GM12878 (cell line): Measurements from ENCODE around the gene TPH2. TPM values are rescaled to one million over a fixed set of nuclear protein-coding genes. Genes with fewer than 3 reads are reported as not detected.

Source experiments
- ATAC-seq: fragments of 200-7000 bp; cut with Tn5 transposase; 3 replicates; pipeline ENCODE4 v1.9.1; 2020; ENCODE audit warnings: mild to moderate bottlenecking, moderate library complexity
- BruUV-seq: library from RNA; stranded (reverse); fragments of 400-500 nt; replicated peaks from 2 replicates; lab custom pipeline; 2021; lab: Mats Ljungman, UMichigan
- CTCF ChIA-PET: fragments of 300-600 bp; sonication (Branson Sonifier 250); formaldehyde crosslinking; extraction: SDS; loops from one replicate; lab custom pipeline; 2021; ENCODE audit warnings: inconsistent platforms; lab: Yijun Ruan, JAX
- POLR2A ChIA-PET: fragments of 350-600 bp; formaldehyde crosslinking; extraction: SDS; loops from one replicate; lab custom pipeline; 2021; ENCODE audit warnings: inconsistent platforms; lab: Charles Lee
- RAD21 ChIA-PET: fragments of 300-600 bp; sonication (Branson Sonifier 250); formaldehyde crosslinking; loops from one replicate; lab custom pipeline; 2023; ENCODE audit warnings: antibody characterized with exemption; ENCODE audit not compliant: unreplicated experiment; lab: Charles Lee
- SMC1A ChIA-PET: fragments of 300-600 bp; sonication (Branson Sonifier 250); formaldehyde crosslinking; loops from one replicate; lab custom pipeline; 2023; ENCODE audit not compliant: unreplicated experiment, uncharacterized antibody; lab: Charles Lee
- DNase-seq: peaks from one replicate; pipeline ENCODE4 v3.0.0-alpha.2; 2011; ENCODE audit warnings: low read depth, low spot score
- FAIRE-seq: peaks from 3 replicates; lab custom pipeline; 2011; peaks lifted over from hg19 to GRCh38; lab: Jason Lieb, UNC
- H2AFZ ChIP-seq: 2 replicates; pipeline ENCODE4 v1.6.0; 2011; ENCODE audit warnings: low read depth, low read length, control low read depth; ENCODE audit not compliant: control insufficient read depth
- H3K27ac ChIP-seq: 2 replicates; pipeline ENCODE4 v1.5.1; 2011; ENCODE audit warnings: control low read depth; ENCODE audit not compliant: control insufficient read depth, insufficient read depth
- H3K27me3 ChIP-seq, 2 experiments: replicated peaks in 1 of 2; 2 replicates each; pipeline versions ENCODE4 v1.6.0 to v1.6.1; 2011; ENCODE audit warnings: low read length in 1 of 2; ENCODE audit not compliant: control insufficient read depth in 2 of 2, insufficient read depth in 2 of 2
- H3K36me3 ChIP-seq, 2 experiments: 2 replicates each; pipeline ENCODE4 v1.5.1; 2011; ENCODE audit warnings: low read length in 1 of 2; ENCODE audit not compliant: control insufficient read depth in 2 of 2, insufficient read depth in 2 of 2
- H3K4me1 ChIP-seq: 2 replicates; pipeline ENCODE4 v1.6.1; 2011; ENCODE audit warnings: mild to moderate bottlenecking, low read length, moderate library complexity, mixed read lengths; ENCODE audit not compliant: control insufficient read depth, insufficient read depth
- H3K4me2 ChIP-seq: 2 replicates; pipeline ENCODE4 v1.6.0; 2011; ENCODE audit warnings: control low read depth; ENCODE audit not compliant: control insufficient read depth, insufficient read depth
- H3K4me3 ChIP-seq: fragments of 200-600 bp; sonication (generic); 2 replicates; pipeline ENCODE4 v1.5.1; 2016
- H3K79me2 ChIP-seq: 2 replicates; pipeline ENCODE4 v1.6.0; 2011; ENCODE audit warnings: low read length; ENCODE audit not compliant: control insufficient read depth, insufficient read depth
- H3K9ac ChIP-seq: 2 replicates; pipeline ENCODE4 v1.8.0; 2011; ENCODE audit warnings: low read length, control low read depth, mixed read lengths; ENCODE audit not compliant: control insufficient read depth, insufficient read depth
- H3K9me3 ChIP-seq: replicated peaks from 3 replicates; pipeline ENCODE4 v1.5.1; 2011; ENCODE audit warnings: mild to moderate bottlenecking, low read length; ENCODE audit not compliant: control insufficient read depth, insufficient read depth
- H4K20me1 ChIP-seq: 2 replicates; pipeline ENCODE4 v1.6.0; 2011; ENCODE audit not compliant: control insufficient read depth, insufficient read depth
- ATF7 ChIP-seq: fragments of 450-650 bp; IDR thresholded peaks from 2 replicates; pipeline ENCODE4 v1.6.1; 2016; ENCODE audit warnings: low read depth, mild to moderate bottlenecking
- BACH1 ChIP-seq: fragments of 450-650 bp; IDR thresholded peaks from 2 replicates; pipeline ENCODE4 v1.6.1; 2017; ENCODE audit warnings: mild to moderate bottlenecking, borderline replicate concordance
- CHD2 ChIP-seq: IDR thresholded peaks from 2 replicates; pipeline ENCODE4 v1.6.1; 2011; ENCODE audit warnings: low read depth, low read length, improper control_type of control experiment, borderline replicate concordance
- EED ChIP-seq: sonication (generic); IDR thresholded peaks from 2 replicates; pipeline ENCODE4 v1.6.1; 2016; ENCODE audit warnings: antibody characterized with exemption, low read depth
- EGR1 ChIP-seq, 2 experiments: IDR thresholded peaks; 1 replicate in 1 of 2; 2 replicates in 1 of 2; pipeline ENCODE4 v1.6.1; 2011 to 2012; ENCODE audit warnings: low read depth in 2 of 2, low read length in 2 of 2, borderline replicate concordance in 1 of 2, mild to moderate bottlenecking in 1 of 2, moderate library complexity in 1 of 2
- IKZF1 ChIP-seq: fragments of 450-650 bp; conservative IDR thresholded peaks from 2 replicates; pipeline ENCODE4 v1.6.1; 2017; ENCODE audit warnings: antibody characterized with exemption, mild to moderate bottlenecking
- KLF5 ChIP-seq: fragments of 450-650 bp; IDR thresholded peaks from 2 replicates; pipeline ENCODE4 v1.6.1; 2014; ENCODE audit warnings: mild to moderate bottlenecking; ENCODE audit not compliant: partially characterized antibody
- LARP7 ChIP-seq: fragments of 450-650 bp; IDR thresholded peaks from 2 replicates; pipeline ENCODE4 v1.6.1; 2017; ENCODE audit warnings: mild to moderate bottlenecking
- NFIC ChIP-seq: IDR thresholded peaks from 2 replicates; pipeline ENCODE4 v1.6.1; 2012; ENCODE audit warnings: low read depth, mild to moderate bottlenecking, inconsistent platforms, low read length, moderate library complexity
- RELA ChIP-seq: fragments of 450-650 bp; IDR thresholded peaks from 2 replicates; pipeline ENCODE4 v1.8.0; 2014; ENCODE audit warnings: borderline replicate concordance; ENCODE audit not compliant: partially characterized antibody
- RFX5 ChIP-seq: IDR thresholded peaks from 2 replicates; pipeline ENCODE4 v1.6.1; 2011; ENCODE audit warnings: low read depth, low read length, improper control_type of control experiment
- SMAD1 ChIP-seq: fragments of 450-650 bp; IDR thresholded peaks from 2 replicates; pipeline ENCODE4 v1.6.1; 2018; ENCODE audit warnings: mild to moderate bottlenecking, low read depth; ENCODE audit not compliant: partially characterized antibody
- WRNIP1 ChIP-seq: IDR thresholded peaks from 2 replicates; pipeline ENCODE4 v1.6.1; 2011; ENCODE audit warnings: low read depth, low read length, improper control_type of control experiment, borderline replicate concordance
- WGBS: methylation state at CpG from one replicate; pipeline ENCODE4 v1.1.6; 2016; ENCODE audit warnings: low lambda C conversion rate; ENCODE audit not compliant: insufficient replicate concordance, insufficient coverage; ENCODE audit errors: missing lambda C conversion rate; 5-methylcytosine and 5-hydroxymethylcytosine counted together
- in situ Hi-C: fragments of 300-500 bp; cut with MboI; formaldehyde crosslinking; loops from 9 replicates; pipeline ENCODE4 v1.14.3; 2018; ENCODE audit warnings: mixed read lengths
- intact Hi-C: fragments of 100-400 bp; cut with micrococcal nuclease; formaldehyde crosslinking; loops from one replicate; pipeline ENCODE4 v1.14.2; 2022; ENCODE audit not compliant: unreplicated experiment
- polyA plus RNA-seq, 11 experiments: library from polyadenylated mRNA; depleted of rRNA in 4 of 11; unstranded in 6 of 11; stranded (reverse) in 5 of 11; fragments of >200 nt; fragmentation: Nextera tagmentation in 4 of 11; fragmentation: Illumina TruSeq in 1 of 11; extraction: Ambion mirVana in 4 of 11; extraction: Trizol in 1 of 11; gene quantifications; 1 replicate in 1 of 11; 2 replicates in 10 of 11; pipeline versions ENCODE4 v1.2.1 to v1.2.3, GENCODE V29; 2011 to 2016; ENCODE audit warnings: inconsistent platforms in 2 of 11, missing spikeins in 2 of 11, low read depth in 1 of 11
- total RNA-seq, 4 experiments: library from RNA; depleted of rRNA in 3 of 4; stranded (reverse); fragments of >200 nt in 3 of 4; fragmentation: Illumina TruSeq in 1 of 4; extraction: Trizol in 1 of 4; gene quantifications; 2 replicates each; pipeline versions ENCODE4 v1.2.1 to v1.2.3, GENCODE V29; 2013 to 2021
- TF ChIP-seq, protein P1 (sequence below): IDR thresholded peaks from 2 replicates; pipeline ENCODE4 v1.6.1; 2012; ENCODE audit warnings: improper control_type of control experiment, low read depth, low read length; ENCODE audit not compliant: insufficient replicate concordance
- TF ChIP-seq, protein P2 (sequence below): IDR thresholded peaks from 2 replicates; pipeline ENCODE4 v1.6.1; 2011; ENCODE audit warnings: low read depth, low read length, improper control_type of control experiment, borderline replicate concordance
- TF ChIP-seq, protein P3 (sequence below): fragments of 450-650 bp; IDR thresholded peaks from 2 replicates; pipeline ENCODE4 v1.6.1; 2016; ENCODE audit warnings: mild to moderate bottlenecking
- TF ChIP-seq, protein P4 (sequence below): IDR thresholded peaks from 2 replicates; pipeline ENCODE4 v1.6.1; 2011; ENCODE audit warnings: low read depth, mild to moderate bottlenecking, low read length, moderate library complexity, borderline replicate concordance; ENCODE audit errors: extremely low read depth

TPH2 gene
- total and polyA plus RNA-seq, 10 of the 15 experiments (the other 5 are each of a cell fraction or from before 2014, with no cell fraction given): not detected

DNA sequence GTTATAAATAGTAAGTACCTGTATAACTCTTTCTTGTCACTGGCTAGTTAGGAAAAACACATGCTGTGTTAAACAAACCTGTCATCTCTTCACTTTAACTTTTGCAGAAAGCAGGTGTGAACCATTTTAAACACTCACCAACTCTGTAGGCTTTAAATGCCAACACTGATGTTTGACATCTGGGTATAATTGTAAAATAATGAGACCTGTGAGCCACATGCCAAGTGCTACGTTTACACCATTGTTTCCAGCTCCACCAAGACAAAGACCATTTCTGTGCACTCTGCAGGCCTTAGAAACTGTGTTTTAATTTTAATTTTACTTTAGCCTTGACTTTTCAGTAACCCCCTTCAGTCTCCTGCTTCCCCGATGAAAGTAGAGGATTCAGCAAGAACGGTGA, 11.0 kb downstream of the TPH2 start:
- Histone ChIP-seq H2AFZ (no peak overlapping the region), H3K4me1 (no peaks in the 10 kb centered on the region), H3K9ac (no peak overlapping the region), H3K9me3 (no peaks in the 10 kb centered on the region), H3K79me2 (no peaks in the 10 kb centered on the region), H3K36me3 (no peaks in the 10 kb centered on the region), H3K27ac (no peak overlapping the region), H4K20me1 (no peaks in the 10 kb centered on the region), H3K4me3 (no peak overlapping the region), H3K4me2 (no peak overlapping the region), H3K27me3 (no peaks in the 10 kb centered on the region)
- intact Hi-C loops: no loop called here
- WGBS: 67% methylated on average over 3 of the region's 3 CpGs
- ATAC-seq (no peak), DNase-seq (no peak), FAIRE-seq (no peak)
- in situ Hi-C loops: no loop called here
- RAD21 ChIA-PET: no interaction called here
- SMC1A ChIA-PET: no interaction called here
- CTCF ChIA-PET: no interaction called here
- POLR2A ChIA-PET: no interaction called here
- no TSS peak for BruUV-seq
- TF ChIP-seq IKZF1 (no peak), KLF5 (no peak), SMAD1 (no peak), LARP7 (no peak), CHD2 (no peak), RELA (no peak), RFX5 (no peak), EGR1 (IDR thresholded peaks at IDR 0.05; ENCODE audit: borderline replicate concordance in 1 of 2, low read depth in 2 of 2, low read length in 2 of 2) (no peak), ATF7 (no peak), WRNIP1 (no peak), NFIC (no peak), EED (no peak), BACH1 (no peak)
- TF ChIP-seq, protein P1, sequence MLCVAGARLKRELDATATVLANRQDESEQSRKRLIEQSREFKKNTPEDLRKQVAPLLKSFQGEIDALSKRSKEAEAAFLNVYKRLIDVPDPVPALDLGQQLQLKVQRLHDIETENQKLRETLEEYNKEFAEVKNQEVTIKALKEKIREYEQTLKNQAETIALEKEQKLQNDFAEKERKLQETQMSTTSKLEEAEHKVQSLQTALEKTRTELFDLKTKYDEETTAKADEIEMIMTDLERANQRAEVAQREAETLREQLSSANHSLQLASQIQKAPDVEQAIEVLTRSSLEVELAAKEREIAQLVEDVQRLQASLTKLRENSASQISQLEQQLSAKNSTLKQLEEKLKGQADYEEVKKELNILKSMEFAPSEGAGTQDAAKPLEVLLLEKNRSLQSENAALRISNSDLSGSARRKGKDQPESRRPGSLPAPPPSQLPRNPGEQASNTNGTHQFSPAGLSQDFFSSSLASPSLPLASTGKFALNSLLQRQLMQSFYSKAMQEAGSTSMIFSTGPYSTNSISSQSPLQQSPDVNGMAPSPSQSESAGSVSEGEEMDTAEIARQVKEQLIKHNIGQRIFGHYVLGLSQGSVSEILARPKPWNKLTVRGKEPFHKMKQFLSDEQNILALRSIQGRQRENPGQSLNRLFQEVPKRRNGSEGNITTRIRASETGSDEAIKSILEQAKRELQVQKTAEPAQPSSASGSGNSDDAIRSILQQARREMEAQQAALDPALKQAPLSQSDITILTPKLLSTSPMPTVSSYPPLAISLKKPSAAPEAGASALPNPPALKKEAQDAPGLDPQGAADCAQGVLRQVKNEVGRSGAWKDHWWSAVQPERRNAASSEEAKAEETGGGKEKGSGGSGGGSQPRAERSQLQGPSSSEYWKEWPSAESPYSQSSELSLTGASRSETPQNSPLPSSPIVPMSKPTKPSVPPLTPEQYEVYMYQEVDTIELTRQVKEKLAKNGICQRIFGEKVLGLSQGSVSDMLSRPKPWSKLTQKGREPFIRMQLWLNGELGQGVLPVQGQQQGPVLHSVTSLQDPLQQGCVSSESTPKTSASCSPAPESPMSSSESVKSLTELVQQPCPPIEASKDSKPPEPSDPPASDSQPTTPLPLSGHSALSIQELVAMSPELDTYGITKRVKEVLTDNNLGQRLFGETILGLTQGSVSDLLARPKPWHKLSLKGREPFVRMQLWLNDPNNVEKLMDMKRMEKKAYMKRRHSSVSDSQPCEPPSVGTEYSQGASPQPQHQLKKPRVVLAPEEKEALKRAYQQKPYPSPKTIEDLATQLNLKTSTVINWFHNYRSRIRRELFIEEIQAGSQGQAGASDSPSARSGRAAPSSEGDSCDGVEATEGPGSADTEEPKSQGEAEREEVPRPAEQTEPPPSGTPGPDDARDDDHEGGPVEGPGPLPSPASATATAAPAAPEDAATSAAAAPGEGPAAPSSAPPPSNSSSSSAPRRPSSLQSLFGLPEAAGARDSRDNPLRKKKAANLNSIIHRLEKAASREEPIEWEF: no peak
- TF ChIP-seq, protein P2, sequence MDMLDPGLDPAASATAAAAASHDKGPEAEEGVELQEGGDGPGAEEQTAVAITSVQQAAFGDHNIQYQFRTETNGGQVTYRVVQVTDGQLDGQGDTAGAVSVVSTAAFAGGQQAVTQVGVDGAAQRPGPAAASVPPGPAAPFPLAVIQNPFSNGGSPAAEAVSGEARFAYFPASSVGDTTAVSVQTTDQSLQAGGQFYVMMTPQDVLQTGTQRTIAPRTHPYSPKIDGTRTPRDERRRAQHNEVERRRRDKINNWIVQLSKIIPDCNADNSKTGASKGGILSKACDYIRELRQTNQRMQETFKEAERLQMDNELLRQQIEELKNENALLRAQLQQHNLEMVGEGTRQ: no peak
- TF ChIP-seq, protein P3, sequence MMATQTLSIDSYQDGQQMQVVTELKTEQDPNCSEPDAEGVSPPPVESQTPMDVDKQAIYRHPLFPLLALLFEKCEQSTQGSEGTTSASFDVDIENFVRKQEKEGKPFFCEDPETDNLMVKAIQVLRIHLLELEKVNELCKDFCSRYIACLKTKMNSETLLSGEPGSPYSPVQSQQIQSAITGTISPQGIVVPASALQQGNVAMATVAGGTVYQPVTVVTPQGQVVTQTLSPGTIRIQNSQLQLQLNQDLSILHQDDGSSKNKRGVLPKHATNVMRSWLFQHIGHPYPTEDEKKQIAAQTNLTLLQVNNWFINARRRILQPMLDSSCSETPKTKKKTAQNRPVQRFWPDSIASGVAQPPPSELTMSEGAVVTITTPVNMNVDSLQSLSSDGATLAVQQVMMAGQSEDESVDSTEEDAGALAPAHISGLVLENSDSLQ: no peak
- TF ChIP-seq, protein P4, sequence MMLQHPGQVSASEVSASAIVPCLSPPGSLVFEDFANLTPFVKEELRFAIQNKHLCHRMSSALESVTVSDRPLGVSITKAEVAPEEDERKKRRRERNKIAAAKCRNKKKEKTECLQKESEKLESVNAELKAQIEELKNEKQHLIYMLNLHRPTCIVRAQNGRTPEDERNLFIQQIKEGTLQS: no peak
